B cell (primary cell): ENCODE results near the gene CEACAM1. TPM values are rescaled to one million over a fixed set of nuclear protein-coding genes. Genes with fewer than 3 reads are reported as not detected.

Experiments
- ATAC-seq: fragments of 200-7000 bp; cut with Tn5 transposase; one replicate; pipeline ENCODE4 v1.10.0; 2021; ENCODE audit warnings: low read depth, mild to moderate bottlenecking, moderate number of reproducible peaks, moderate library complexity
- CTCF ChIA-PET: fragments of 350-600 bp; sonication (Branson Sonifier 250); formaldehyde crosslinking; loops from one replicate; lab custom pipeline; 2021; ENCODE audit warnings: antibody characterized with exemption, inconsistent platforms; lab: Charles Lee
- POLR2A ChIA-PET: fragments of 350-600 bp; sonication (Branson Sonifier 250); formaldehyde crosslinking; loops from one replicate; lab custom pipeline; 2021; ENCODE audit warnings: antibody characterized with exemption; lab: Charles Lee
- DNase-seq: peaks from one replicate; pipeline ENCODE4 v3.0.0; 2013
- H2AFZ ChIP-seq: 2 replicates; pipeline ENCODE4 v1.6.1; 2012; ENCODE audit warnings: mild to moderate bottlenecking, low read depth, low read length; ENCODE audit not compliant: insufficient read depth, poor library complexity, severe bottlenecking
- H3K27ac ChIP-seq, 2 donors: 1 replicate in 1 of 2; 2 replicates in 1 of 2; pipeline ENCODE4 v1.5.1; 2012 to 2013; ENCODE audit warnings: low read length in 2 of 2, mild to moderate bottlenecking in 2 of 2, moderate library complexity in 1 of 2
- H3K27me3 ChIP-seq, 4 experiments: fragments of 200-600 bp in 1 of 4; sonication (generic) in 1 of 4; replicated peaks in 1 of 4; 1 replicate in 2 of 4; 2 replicates in 2 of 4; pipeline versions ENCODE4 v1.6.1 to v1.7.0; 2013 to 2016; ENCODE audit warnings: low read length in 3 of 4, mild to moderate bottlenecking in 2 of 4, mixed read lengths in 1 of 4, moderate library complexity in 1 of 4; ENCODE audit not compliant: insufficient read depth in 4 of 4, control insufficient read depth in 3 of 4; ENCODE audit errors: control extremely low read depth in 1 of 4
- H3K36me3 ChIP-seq, 2 experiments: replicated peaks in 1 of 2; 1 replicate in 1 of 2; 2 replicates in 1 of 2; pipeline versions ENCODE4 v1.6.1 to v1.7.1; 2013; ENCODE audit warnings: low read length in 1 of 2; ENCODE audit not compliant: insufficient read depth in 2 of 2, control insufficient read depth in 1 of 2; ENCODE audit errors: control extremely low read depth in 1 of 2, extremely low read depth in 1 of 2
- H3K4me1 ChIP-seq, 2 donors: fragments of 200-600 bp in 1 of 2; sonication (generic) in 1 of 2; 1 replicate in 1 of 2; 2 replicates in 1 of 2; pipeline versions ENCODE4 v1.5.1 to v1.6.1; 2013 to 2017; ENCODE audit warnings: low read length in 2 of 2; ENCODE audit not compliant: control insufficient read depth in 2 of 2, insufficient read depth in 2 of 2
- H3K4me2 ChIP-seq: replicated peaks from 2 replicates; pipeline ENCODE3; 2012; ENCODE audit warnings: mild to moderate bottlenecking, low read depth, low read length; ENCODE audit not compliant: poor library complexity, severe bottlenecking
- H3K4me3 ChIP-seq, 5 experiments: fragments of 200-600 bp in 1 of 5; sonication (generic) in 1 of 5; 1 replicate in 3 of 5; 2 replicates in 2 of 5; pipeline versions ENCODE4 v1.5.1 to v1.7.0; 2011 to 2016; ENCODE audit warnings: low read length in 4 of 5, mild to moderate bottlenecking in 4 of 5, low read depth in 2 of 5, control low read depth in 1 of 5, moderate library complexity in 1 of 5; ENCODE audit not compliant: insufficient read depth in 1 of 5; ENCODE audit errors: control extremely low read depth in 1 of 5, extremely low read depth in 1 of 5
- H3K79me2 ChIP-seq: fragments of 200-600 bp; sonication (generic); one replicate; pipeline ENCODE4 v1.6.0; 2016; ENCODE audit warnings: low read length; ENCODE audit not compliant: control insufficient read depth, insufficient read depth
- H3K9ac ChIP-seq: fragments of 200-600 bp; sonication (generic); 2 replicates; pipeline ENCODE4 v1.6.1; 2017; ENCODE audit warnings: mild to moderate bottlenecking, low read length, moderate library complexity
- H3K9me3 ChIP-seq, 3 donors: one replicate each; pipeline versions ENCODE4 v1.6.1 to v1.7.1; 2013; ENCODE audit warnings: low read length in 2 of 3; ENCODE audit not compliant: control insufficient read depth in 2 of 3, insufficient read depth in 1 of 3; ENCODE audit errors: control extremely low read depth in 1 of 3
- H4K20me1 ChIP-seq: 2 replicates; pipeline ENCODE4 v1.6.0; 2012; ENCODE audit warnings: mild to moderate bottlenecking, low read length; ENCODE audit not compliant: insufficient read depth, control insufficient read depth, poor library complexity, severe bottlenecking
- H3K27ac Mint-ChIP-seq: one replicate; pipeline ENCODE4 v1.8.0; 2021; ENCODE audit warnings: mixed read lengths
- H3K27me3 Mint-ChIP-seq: one replicate; pipeline ENCODE4 v1.8.0; 2021; ENCODE audit warnings: mixed read lengths
- H3K4me1 Mint-ChIP-seq: one replicate; pipeline ENCODE4 v1.8.0; 2021; ENCODE audit warnings: mixed read lengths
- H3K4me3 Mint-ChIP-seq: one replicate; pipeline ENCODE4 v1.8.0; 2021; ENCODE audit warnings: mixed read lengths
- H3K9me3 Mint-ChIP-seq: one replicate; pipeline ENCODE4 v1.8.0; 2022; ENCODE audit warnings: mixed read lengths; ENCODE audit not compliant: insufficient read depth
- CTCF ChIP-seq: fragments of 200-600 bp; IDR thresholded peaks from one replicate; pipeline ENCODE4 v1.8.0; 2022; ENCODE audit warnings: antibody characterized with exemption, mild to moderate bottlenecking
- EZH2 ChIP-seq: IDR thresholded peaks from 2 replicates; pipeline ENCODE4 v1.6.1; 2012; ENCODE audit warnings: borderline replicate concordance, low read depth, mild to moderate bottlenecking, moderate library complexity, low read length; ENCODE audit not compliant: insufficient read depth, poor library complexity, severe bottlenecking
- WGBS: methylation state at CpG from one replicate; pipeline ENCODE4 v1.1.5; 2013; ENCODE audit warnings: missing lambda C conversion rate; ENCODE audit not compliant: insufficient coverage; 5-methylcytosine and 5-hydroxymethylcytosine counted together
- intact Hi-C: fragments of 100-400 bp; cut with micrococcal nuclease; formaldehyde crosslinking; loops from one replicate; pipeline ENCODE4 v1.10.0; 2022
- polyA plus RNA-seq: library from polyadenylated mRNA; depleted of rRNA; stranded (reverse); fragments of >200 nt; gene quantifications from 2 replicates; pipeline ENCODE4 v1.2.3, GENCODE V29; 2012
- total RNA-seq, 2 donors: library from RNA; stranded (reverse); fragments of 120-200 nt in 1 of 2; gene quantifications; 1 replicate in 1 of 2; 2 replicates in 1 of 2; pipeline versions ENCODE4 v1.2.3 to v1.2.4, GENCODE V29; 2013 to 2022

The CEACAM1 gene
- total and polyA plus RNA-seq, 2 donors (not counting 1 experiment from before 2014, with no cell fraction given) = 8.8 to 14.6 TPM

- Histone ChIP-seq H3K27ac (no peak overlapping the region), H3K4me1 (peaks cover 0 to 1% of the 10 kb centered on the region in 2 donors), H3K9ac (no peak overlapping the region), H3K9me3 (no peaks in the 10 kb centered on the region), H3K4me3 (no peak overlapping the region), H3K36me3 (no peaks in the 10 kb centered on the region), H3K79me2 (no peaks in the 10 kb centered on the region), H4K20me1 (no peaks in the 10 kb centered on the region), H3K4me2 (no peak overlapping the region), H3K27me3 (peaks cover 0 to 12% (median 0%) of the 10 kb centered on the region in 4 experiments), H2AFZ (no peak overlapping the region)
- no peak for TF ChIP-seq EZH2
- TF ChIP-seq CTCF = no peak
- ATAC-seq = no peak
- intact Hi-C loops = no loop called here
- H3K27me3 Mint-ChIP-seq = peaks cover 34% of the 10 kb centered on the region
- no peak overlapping the region for H3K27ac Mint-ChIP-seq
- no peaks in the 10 kb centered on the region for H3K9me3 Mint-ChIP-seq
- 75% methylated on average over 1 of the region's 2 CpGs for WGBS
- CTCF ChIA-PET = interaction anchor here (1.0 to 9.1 kb wide), 4 partner anchors 35 to 118 kb away, joined by 3 to 130 read pairs (median 4); partner anchors contain the start of gene CEACAM8
- peaks cover 3% of the 10 kb centered on the region for H3K4me1 Mint-ChIP-seq
- POLR2A ChIA-PET = no interaction called here
- no peak overlapping the region for H3K4me3 Mint-ChIP-seq
- DNase-seq = no peak
Observed at GRCh38 chr19:42561512-42561911, 33.2 kb upstream of the CEACAM1 start.

- Histone ChIP-seq H3K36me3 (no peaks in the 10 kb centered on the region), H3K27ac (no peak overlapping the region), H3K4me1 (peaks cover 6 to 7% of the 10 kb centered on the region in 2 donors), H3K4me3 (no peak overlapping the region), H4K20me1 (no peaks in the 10 kb centered on the region), H2AFZ (no peak overlapping the region), H3K9ac (no peak overlapping the region), H3K4me2 (no peak overlapping the region), H3K27me3 (peaks cover 0 to 12% (median 0%) of the 10 kb centered on the region in 4 experiments), H3K9me3 (no peaks in the 10 kb centered on the region), H3K79me2 (no peaks in the 10 kb centered on the region)
- peaks cover 38% of the 10 kb centered on the region for H3K27me3 Mint-ChIP-seq
- 92% methylated on average over 1 of the region's 4 CpGs for WGBS
- no peak overlapping the region for H3K4me3 Mint-ChIP-seq
- TF ChIP-seq EZH2 (no peak), CTCF (no peak)
- DNase-seq (no peak), ATAC-seq (no peak)
- ChIA-PET CTCF (no interaction called here), POLR2A (no interaction called here)
- peaks cover 5% of the 10 kb centered on the region for H3K4me1 Mint-ChIP-seq
- no peaks in the 10 kb centered on the region for H3K9me3 Mint-ChIP-seq
- intact Hi-C loops = no loop called here
- H3K27ac Mint-ChIP-seq = no peak overlapping the region
Observed at GRCh38 chr19:42560731-42561130, 32.5 kb upstream of the CEACAM1 start.
